Measurements from ENCODE around the gene ANKRD9. TPM values are rescaled to one million over a fixed set of nuclear protein-coding genes. Genes with fewer than 3 reads are reported as not detected.

ANKRD9 gene
- total and polyA plus RNA-seq, 2 donors, result 2.2 to 3.5 TPM

DNA sequence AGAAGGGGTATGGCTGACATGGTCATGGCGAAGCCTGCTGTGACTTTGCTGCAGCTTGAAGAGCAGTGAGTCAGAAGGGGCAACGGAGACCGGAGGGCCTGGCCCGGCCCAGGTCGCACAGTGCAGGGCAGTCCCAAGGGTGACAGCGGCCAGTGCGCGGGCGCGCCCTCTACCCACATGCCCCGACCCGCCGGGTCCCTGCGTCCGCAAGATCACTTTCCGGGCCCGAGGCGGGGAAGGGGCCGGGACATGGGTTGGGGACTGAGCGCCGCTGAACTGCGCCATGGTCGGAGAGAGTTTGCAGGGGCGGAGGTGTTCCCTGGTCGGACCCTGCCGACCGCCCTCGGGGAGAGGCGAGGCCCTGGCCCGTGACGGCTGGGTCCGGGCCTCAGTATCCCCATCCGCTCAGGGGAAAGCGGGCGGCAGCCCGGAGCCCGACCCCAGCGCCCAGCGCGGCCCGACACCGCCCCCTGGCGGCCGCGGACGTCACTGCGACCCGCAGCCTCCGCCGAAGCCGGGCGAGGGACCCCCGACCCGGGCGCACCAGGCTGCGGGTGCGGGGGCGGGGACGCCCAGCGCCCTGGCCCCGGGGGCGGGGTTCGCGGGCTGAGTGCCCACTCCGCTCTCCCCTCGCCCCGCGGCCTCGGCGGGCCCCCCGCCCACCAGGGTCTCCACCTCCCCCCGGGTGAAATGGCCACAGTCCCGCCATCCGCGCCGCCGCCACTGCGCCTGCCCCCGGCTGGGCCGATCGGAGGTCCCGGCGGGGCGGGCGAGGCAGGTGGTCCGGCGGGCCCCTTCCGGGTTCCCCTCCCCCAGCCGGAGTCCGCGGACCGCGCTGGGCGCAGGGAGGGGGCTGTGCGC, 7.2 kb upstream of the ANKRD9 start:
- no peak overlapping the region for H3K27ac ChIP-seq (ENCODE audit: low read depth in 1 of 2, low read length in 1 of 2)
- peaks cover 0 to 4% of the 10 kb centered on the region in 2 donors for H3K9me3 ChIP-seq (ENCODE audit: control insufficient read depth in 2 of 2, insufficient read depth in 1 of 2, low read length in 1 of 2)
- peaks cover 2 to 34% of the 10 kb centered on the region in 2 donors for H3K27me3 ChIP-seq (ENCODE audit: control insufficient read depth in 2 of 2, insufficient read depth in 1 of 2, low read length in 1 of 2)
- peak in 7 of 9 donors; percentile 36 to 75 (median 41) for DNase-seq (ENCODE audit: low read depth in 6 of 9, low spot score in 9 of 9)
- 2% methylated on average over 95 of the region's 95 CpGs for WGBS
- H3K4me3 ChIP-seq (ENCODE audit: low read length in 2 of 2), result peak overlapping the region; percentile 43 to 64
- peaks cover 3 to 10% of the 10 kb centered on the region in 2 donors for H3K4me1 ChIP-seq (ENCODE audit: control insufficient read depth in 2 of 2, insufficient read depth in 2 of 2, low read length in 2 of 2)
- no peaks in the 10 kb centered on the region for H3K36me3 ChIP-seq (ENCODE audit: control insufficient read depth in 2 of 2, insufficient read depth in 2 of 2, low read length in 1 of 2)

DNA sequence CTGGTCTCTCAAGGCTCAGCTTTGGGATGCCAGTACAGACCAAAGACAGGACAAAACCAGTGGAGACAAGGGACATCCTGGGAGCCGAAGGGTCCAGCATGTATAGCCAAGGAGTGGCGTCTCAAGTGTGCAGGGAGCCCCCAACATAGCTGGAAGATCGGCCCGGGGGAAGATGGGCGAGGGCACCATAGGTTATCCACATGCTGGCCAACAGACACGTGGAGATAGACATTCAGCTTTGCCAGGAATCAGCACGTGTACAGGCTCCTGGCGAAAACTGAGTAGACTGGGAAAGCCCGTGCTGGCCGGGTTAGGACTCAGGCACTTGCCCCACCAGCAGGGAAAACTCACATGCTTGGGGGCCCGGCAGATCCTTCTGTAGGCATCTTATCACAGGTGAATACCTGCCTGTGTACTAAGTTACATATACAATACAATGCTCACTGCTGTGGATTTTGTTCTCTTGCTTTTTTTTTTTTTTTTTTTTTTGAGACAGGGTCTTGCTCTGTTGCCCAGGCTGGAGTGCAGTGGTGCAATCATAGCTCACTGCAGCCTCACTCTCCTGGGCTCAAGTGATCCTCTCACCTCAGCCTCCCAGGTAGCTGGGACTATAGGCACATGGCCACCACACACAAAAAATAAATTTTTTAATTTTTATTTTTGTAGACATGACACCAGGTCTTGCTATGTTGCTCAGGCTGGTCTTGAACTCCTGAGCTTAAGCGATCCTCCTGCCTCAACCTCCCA, 5.6 kb upstream of the ANKRD9 start:
- no peaks in the 10 kb centered on the region for H3K36me3 ChIP-seq (ENCODE audit: control insufficient read depth in 2 of 2, insufficient read depth in 2 of 2, low read length in 1 of 2)
- H3K4me3 ChIP-seq (ENCODE audit: low read length in 2 of 2), result no peak overlapping the region
- no peak for DNase-seq (ENCODE audit: low read depth in 6 of 9, low spot score in 9 of 9)
- peaks cover 14 to 20% of the 10 kb centered on the region in 2 donors for H3K4me1 ChIP-seq (ENCODE audit: control insufficient read depth in 2 of 2, insufficient read depth in 2 of 2, low read length in 2 of 2)
- H3K9me3 ChIP-seq (ENCODE audit: control insufficient read depth in 2 of 2, insufficient read depth in 1 of 2, low read length in 1 of 2), result peaks cover 0 to 4% of the 10 kb centered on the region in 2 donors
- H3K27ac ChIP-seq (ENCODE audit: low read depth in 1 of 2, low read length in 1 of 2), result no peak overlapping the region
- peaks cover 2 to 47% of the 10 kb centered on the region in 2 donors for H3K27me3 ChIP-seq (ENCODE audit: control insufficient read depth in 2 of 2, insufficient read depth in 1 of 2, low read length in 1 of 2)
- WGBS, result 95% methylated on average over 12 of the region's 12 CpGs

GRCh38 chr14:102513899-102514772, 4.6 kb upstream of the ANKRD9 start:
- Histone ChIP-seq H3K4me3 (ENCODE audit: low read length in 2 of 2) (no peak overlapping the region), H3K9me3 (ENCODE audit: control insufficient read depth in 2 of 2, insufficient read depth in 1 of 2, low read length in 1 of 2) (peaks cover 0 to 4% of the 10 kb centered on the region in 2 donors), H3K36me3 (ENCODE audit: control insufficient read depth in 2 of 2, insufficient read depth in 2 of 2, low read length in 1 of 2) (no peaks in the 10 kb centered on the region), H3K27ac (ENCODE audit: low read depth in 1 of 2, low read length in 1 of 2) (no peak overlapping the region), H3K4me1 (ENCODE audit: control insufficient read depth in 2 of 2, insufficient read depth in 2 of 2, low read length in 2 of 2) (peaks cover 16 to 23% of the 10 kb centered on the region in 2 donors), H3K27me3 (ENCODE audit: control insufficient read depth in 2 of 2, insufficient read depth in 1 of 2, low read length in 1 of 2) (peaks cover 5 to 51% of the 10 kb centered on the region in 2 donors)
- WGBS, result 91% methylated on average over 21 of the region's 21 CpGs
- DNase-seq (ENCODE audit: low read depth in 6 of 9, low spot score in 9 of 9), result no peak

GRCh38 chr14:102512793-102513300, 3.3 kb upstream of the ANKRD9 start:
- DNase-seq (ENCODE audit: low read depth in 6 of 9, low spot score in 9 of 9), result no peak
- peaks cover 0 to 5% of the 10 kb centered on the region in 2 donors for H3K9me3 ChIP-seq (ENCODE audit: control insufficient read depth in 2 of 2, insufficient read depth in 1 of 2, low read length in 1 of 2)
- WGBS, result 92% methylated on average over 11 of the region's 11 CpGs
- no peak overlapping the region for H3K4me3 ChIP-seq (ENCODE audit: low read length in 2 of 2)
- H3K36me3 ChIP-seq (ENCODE audit: control insufficient read depth in 2 of 2, insufficient read depth in 2 of 2, low read length in 1 of 2), result no peaks in the 10 kb centered on the region
- peaks cover 8 to 54% of the 10 kb centered on the region in 2 donors for H3K27me3 ChIP-seq (ENCODE audit: control insufficient read depth in 2 of 2, insufficient read depth in 1 of 2, low read length in 1 of 2)
- H3K4me1 ChIP-seq (ENCODE audit: control insufficient read depth in 2 of 2, insufficient read depth in 2 of 2, low read length in 2 of 2), result peaks cover 16 to 25% of the 10 kb centered on the region in 2 donors
- no peak overlapping the region for H3K27ac ChIP-seq (ENCODE audit: low read depth in 1 of 2, low read length in 1 of 2)

- WGBS, result 98% methylated on average over 5 of the region's 5 CpGs
- no peak for DNase-seq (ENCODE audit: low read depth in 6 of 9, low spot score in 9 of 9)
- Histone ChIP-seq H3K9me3 (ENCODE audit: control insufficient read depth in 2 of 2, insufficient read depth in 1 of 2, low read length in 1 of 2) (peaks cover 0 to 4% of the 10 kb centered on the region in 2 donors), H3K36me3 (ENCODE audit: control insufficient read depth in 2 of 2, insufficient read depth in 2 of 2, low read length in 1 of 2) (no peaks in the 10 kb centered on the region), H3K27ac (ENCODE audit: low read depth in 1 of 2, low read length in 1 of 2) (no peak overlapping the region), H3K4me3 (ENCODE audit: low read length in 2 of 2) (no peak overlapping the region), H3K4me1 (ENCODE audit: control insufficient read depth in 2 of 2, insufficient read depth in 2 of 2, low read length in 2 of 2) (peaks cover 15 to 18% of the 10 kb centered on the region in 2 donors), H3K27me3 (ENCODE audit: control insufficient read depth in 2 of 2, insufficient read depth in 1 of 2, low read length in 1 of 2) (peaks cover 6 to 45% of the 10 kb centered on the region in 2 donors)
Observed at GRCh38 chr14:102511538-102511937, 2.0 kb upstream of the ANKRD9 start.

DNA sequence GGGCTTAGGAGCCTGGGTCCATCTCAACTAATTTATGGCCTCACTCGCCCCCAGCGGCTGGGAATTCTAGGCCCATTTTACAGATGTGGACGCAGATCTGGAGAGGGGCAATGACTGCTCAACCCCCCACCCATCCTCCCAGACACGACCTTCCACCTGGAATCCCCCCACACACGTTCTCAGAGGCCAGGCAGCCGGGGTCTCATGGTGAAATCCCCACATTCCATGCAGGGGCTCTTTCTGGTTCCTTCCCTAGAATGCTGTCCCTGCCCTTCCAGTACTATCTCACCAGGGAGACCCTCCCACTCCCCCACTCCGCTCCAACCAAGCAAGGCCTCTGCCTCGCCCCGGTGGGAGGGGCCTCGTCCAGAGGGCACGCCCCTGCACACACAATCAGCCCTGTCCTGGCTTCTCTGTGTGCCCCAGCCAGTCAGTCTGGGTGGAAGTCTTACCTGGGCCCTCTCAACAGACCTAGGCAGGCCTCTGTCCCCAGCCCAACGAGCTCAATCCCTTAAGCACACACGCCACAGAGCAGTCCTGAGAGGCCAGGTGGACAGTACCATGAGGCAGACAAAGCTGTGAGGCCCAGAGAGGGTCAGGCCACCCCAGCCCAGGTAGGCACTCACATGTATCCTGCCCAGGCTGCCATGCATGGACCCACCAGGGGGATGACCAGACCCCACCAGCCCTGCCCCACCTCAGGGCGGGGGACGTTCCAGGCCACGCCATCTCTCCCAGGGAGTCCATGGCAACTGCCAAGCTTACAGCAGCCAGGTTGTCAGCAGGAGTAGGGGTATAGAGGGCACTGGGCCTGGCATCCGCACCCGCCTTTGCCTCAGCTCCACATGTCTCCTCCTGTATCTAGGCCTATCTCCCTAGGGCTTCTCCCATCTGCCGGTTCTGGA, 1.3 kb upstream of the ANKRD9 start:
- Histone ChIP-seq H3K27me3 (ENCODE audit: control insufficient read depth in 2 of 2, insufficient read depth in 1 of 2, low read length in 1 of 2) (peaks cover 6 to 41% of the 10 kb centered on the region in 2 donors), H3K27ac (ENCODE audit: low read depth in 1 of 2, low read length in 1 of 2) (no peak overlapping the region), H3K9me3 (ENCODE audit: control insufficient read depth in 2 of 2, insufficient read depth in 1 of 2, low read length in 1 of 2) (peaks cover 0 to 4% of the 10 kb centered on the region in 2 donors), H3K36me3 (ENCODE audit: control insufficient read depth in 2 of 2, insufficient read depth in 2 of 2, low read length in 1 of 2) (no peaks in the 10 kb centered on the region), H3K4me1 (ENCODE audit: control insufficient read depth in 2 of 2, insufficient read depth in 2 of 2, low read length in 2 of 2) (peaks cover 13 to 15% of the 10 kb centered on the region in 2 donors), H3K4me3 (ENCODE audit: low read length in 2 of 2) (peak overlapping the region; percentile 57 to 67)
- 59% methylated on average over 19 of the region's 19 CpGs for WGBS
- DNase-seq (ENCODE audit: low read depth in 6 of 9, low spot score in 9 of 9), result peak in 1 of 9 donors; percentile 41

GRCh38 chr14:102508774-102509745, 516 bp downstream of the ANKRD9 start:
- Histone ChIP-seq H3K27ac (ENCODE audit: low read depth in 1 of 2, low read length in 1 of 2) (peak overlapping the region in 1 of 2 donors; percentile 37), H3K4me1 (ENCODE audit: control insufficient read depth in 2 of 2, insufficient read depth in 2 of 2, low read length in 2 of 2) (peaks cover 13 to 15% of the 10 kb centered on the region in 2 donors), H3K4me3 (ENCODE audit: low read length in 2 of 2) (peak overlapping the region in 1 of 2 donors; percentile 67), H3K27me3 (ENCODE audit: control insufficient read depth in 2 of 2, insufficient read depth in 1 of 2, low read length in 1 of 2) (peaks cover 6 to 31% of the 10 kb centered on the region in 2 donors), H3K36me3 (ENCODE audit: control insufficient read depth in 2 of 2, insufficient read depth in 2 of 2, low read length in 1 of 2) (no peaks in the 10 kb centered on the region), H3K9me3 (ENCODE audit: control insufficient read depth in 2 of 2, insufficient read depth in 1 of 2, low read length in 1 of 2) (peaks cover 0 to 4% of the 10 kb centered on the region in 2 donors)
- 18% methylated on average over 105 of the region's 110 CpGs for WGBS
- DNase-seq (ENCODE audit: low read depth in 6 of 9, low spot score in 9 of 9), result peak in 1 of 9 donors; percentile 7

All from thymus (tissue), 11 donors.